Measurements from ENCODE around the gene SERGEF.

Gene SERGEF

DNA sequence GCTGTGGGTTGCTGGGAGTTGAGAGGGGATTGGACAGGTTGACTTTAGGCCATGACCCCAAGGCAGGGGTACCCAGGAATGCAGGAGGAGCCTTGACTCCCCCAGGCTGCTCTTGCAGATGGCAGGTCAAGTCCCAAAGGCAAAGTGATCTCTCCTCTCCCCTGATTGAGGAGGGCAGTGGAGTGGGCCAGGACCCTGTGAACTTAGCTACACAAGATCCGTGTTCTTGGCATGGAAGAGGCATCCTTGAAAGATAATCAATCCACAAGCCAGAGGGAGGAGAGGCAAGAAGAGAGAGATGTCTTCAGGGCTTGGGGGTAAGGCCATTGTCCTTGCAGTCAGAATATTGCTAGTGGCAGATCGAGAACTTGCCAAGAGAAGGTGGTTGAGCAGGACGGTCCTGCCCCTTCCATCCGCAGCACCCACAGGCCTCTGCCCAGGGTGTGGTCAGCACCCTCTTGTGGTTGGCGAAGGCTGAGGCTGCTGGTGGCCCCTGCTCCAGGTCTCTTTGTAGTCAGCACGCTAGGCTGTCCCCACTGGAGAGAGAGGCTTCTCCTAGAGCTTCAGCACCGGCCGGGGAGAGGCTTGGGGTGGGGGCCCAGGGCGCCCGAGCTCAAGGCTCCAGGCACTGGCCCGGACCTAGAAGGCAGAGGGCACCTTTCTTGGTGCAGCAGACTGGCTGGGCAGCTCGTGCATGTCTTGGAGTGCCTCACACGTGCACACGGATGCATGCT lies 232.8 kb downstream of the SERGEF start:
- DNase-seq, result no peak

DNA sequence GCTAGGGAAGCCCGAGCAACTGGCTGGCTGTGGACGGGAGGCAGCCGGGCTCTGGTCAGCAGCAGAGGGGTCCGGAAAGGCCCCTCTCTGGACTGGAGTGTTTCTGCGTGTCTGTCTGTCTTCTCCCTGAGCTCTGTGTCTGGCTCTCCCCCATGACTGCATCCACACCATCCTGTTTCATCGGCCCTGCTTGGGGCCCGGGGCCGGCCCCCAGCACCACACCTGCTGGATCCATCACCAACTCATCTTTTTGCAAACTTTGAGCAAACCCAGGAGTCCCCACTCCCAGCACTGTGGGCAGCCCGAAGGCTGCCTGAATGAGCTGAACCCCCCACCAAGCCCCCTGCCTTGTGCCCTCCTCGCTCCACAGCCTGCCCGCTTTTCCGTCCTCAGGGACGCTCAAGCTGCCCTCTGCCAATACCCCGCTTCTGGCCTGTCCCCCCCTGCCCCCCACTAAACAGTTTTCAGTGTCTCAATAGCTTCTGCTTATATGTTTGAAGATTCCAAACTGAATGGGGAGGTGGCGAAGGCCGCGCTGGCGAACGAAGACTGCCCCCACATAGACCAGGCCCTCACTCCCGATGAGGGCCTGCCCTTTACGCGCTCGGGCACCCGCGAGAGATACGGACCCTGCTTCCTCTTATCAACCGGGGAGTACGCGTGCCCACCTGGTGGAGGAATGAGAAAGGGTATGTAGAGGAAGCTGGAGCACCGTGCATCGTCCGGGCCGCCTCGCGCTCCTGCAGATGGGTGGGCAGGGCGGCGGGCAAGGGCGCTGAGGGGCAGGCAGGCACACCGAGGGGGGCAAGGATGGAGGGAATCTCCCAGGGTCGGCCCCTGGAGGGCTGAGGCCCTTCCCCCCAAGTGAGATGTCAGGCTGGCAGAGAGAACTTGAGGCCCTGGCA lies 233.6 kb downstream of the SERGEF start:
- DNase-seq, result no peak

DNA sequence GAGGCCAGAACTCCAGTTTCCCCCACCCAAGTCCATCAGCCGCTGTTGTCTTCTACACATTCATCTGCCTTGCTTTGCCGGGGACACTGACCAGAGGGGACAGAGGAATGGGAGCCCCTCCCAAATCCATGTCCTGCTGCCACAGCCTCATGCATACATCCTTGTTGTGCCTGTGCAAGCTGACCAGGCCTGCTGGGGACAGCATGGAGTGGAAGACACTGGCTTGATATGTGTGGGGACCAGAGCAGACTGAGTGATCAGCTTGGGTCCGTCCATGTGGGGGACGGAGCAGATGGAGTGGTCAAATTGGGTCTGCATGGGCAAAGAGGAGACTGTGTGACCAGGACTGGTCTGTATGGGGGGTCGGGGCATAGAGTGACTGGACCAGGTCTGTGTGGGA lies 234.5 kb downstream of the SERGEF start:
- no peak for DNase-seq

DNA sequence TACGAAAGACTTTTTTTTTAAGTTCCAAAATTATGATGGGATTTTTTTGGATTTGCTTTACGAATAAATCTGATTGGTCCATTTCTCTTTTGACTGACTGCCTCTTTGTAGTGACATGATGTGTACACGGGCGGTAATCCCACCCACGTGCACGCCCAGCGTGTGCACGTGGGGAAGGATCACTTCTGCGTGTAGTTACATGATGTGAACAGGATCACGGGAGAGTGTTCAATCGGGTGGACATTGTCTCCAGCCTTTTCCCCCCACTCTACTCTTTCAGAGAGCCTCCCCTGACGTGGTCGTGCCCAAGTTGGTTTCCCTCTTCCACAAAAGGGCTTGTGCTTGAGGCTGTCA lies 235.1 kb downstream of the SERGEF start:
- DNase-seq, result no peak

DNA sequence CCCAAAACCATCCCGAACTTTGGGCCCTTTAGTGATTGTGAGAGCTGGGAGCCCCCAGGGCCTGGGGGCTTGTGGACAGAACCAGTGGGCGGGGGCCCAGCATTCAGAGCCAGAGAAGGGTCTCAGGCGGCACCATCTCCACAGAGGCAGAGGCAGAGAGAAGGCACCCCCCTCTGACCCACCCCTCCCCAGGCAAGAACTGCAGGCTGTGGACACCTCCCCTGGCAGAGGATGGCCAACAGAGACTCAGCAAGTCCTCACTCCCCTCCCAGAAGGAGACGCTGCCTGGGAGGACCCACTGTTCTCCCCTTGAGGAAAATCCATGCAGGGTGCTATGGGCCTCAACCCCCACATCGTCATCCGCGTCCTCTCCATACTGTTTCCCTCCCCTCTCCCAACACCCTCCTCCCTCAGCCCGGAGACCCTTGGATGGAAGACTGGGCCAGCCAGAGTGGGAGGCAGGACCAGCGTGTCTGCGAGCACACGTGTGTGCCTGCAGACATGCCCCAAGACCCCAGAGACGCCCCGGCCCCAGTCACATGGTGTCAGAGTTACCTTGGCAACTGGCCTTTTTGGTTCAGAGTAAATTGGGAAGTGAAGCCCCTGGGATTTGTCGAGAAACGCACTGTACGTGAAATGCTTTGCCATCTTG lies 235.6 kb downstream of the SERGEF start:
- DNase-seq, result no peak

DNA sequence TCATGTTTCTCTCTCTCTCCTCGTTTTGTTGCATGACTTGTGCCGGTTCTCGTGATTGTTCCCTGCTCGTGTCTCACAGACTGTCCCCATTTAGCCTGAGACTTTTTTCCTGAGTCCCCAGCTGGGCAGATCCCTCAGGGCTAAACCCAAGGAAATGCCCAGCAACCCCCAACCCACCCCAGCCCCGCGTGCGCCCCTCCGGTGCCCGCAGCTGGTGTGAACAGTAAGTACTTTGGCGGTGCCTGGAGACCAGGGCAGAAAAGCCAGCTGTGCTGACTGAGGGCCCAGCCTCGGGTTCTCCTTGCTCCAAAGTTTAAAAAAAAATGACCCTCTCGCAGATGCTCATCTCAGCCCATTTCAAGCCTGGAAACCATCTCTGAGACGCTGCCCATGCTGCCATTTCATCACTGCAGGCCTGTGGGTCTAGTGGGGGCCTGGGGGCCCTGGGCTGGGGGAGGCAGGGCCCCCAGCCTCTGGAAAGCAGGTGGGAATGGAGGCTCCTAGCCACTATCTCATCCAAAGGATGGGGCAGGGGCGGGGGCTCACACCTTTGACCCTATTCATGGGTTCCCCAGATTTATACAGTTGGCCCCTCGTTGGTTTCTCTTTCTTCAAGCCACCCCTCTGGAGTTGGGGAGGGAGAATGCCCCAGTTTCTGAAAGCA lies 236.5 kb downstream of the SERGEF start:
- DNase-seq, result no peak

DNA sequence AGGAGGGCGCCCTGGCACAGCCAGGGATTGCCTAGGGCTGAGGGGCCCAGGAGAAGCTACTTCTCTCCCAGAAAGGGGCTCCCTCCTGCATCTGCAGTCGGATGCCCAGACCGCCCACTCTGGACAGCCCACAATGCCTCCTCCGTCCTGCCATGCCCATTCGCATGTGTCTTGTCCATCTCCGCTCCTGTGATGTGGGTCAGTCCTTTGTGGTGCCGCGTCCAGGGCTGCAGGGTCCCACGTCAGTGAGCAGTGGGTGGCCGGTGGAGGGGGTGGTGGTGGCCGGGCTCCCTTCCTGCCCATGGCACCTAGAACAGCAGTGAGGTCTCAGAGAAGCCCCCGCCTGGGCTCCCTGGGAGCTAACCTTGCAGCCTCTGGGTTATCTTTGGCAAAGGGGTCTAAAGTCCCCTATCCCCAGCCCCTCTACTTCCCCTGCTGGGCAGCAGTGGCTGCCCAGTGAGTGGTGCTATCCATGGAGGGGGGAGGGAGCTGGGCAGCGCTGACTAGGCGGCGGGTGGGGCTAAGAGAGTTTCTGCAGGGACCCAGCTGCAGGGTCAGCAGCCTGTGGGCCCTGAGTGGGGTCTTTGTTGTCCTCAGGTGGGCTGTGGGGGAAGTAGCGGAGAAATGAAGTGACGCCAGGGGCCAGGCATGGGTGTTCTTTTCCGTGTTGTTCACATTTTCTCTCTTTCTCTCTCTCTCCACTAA lies 237.2 kb downstream of the SERGEF start:
- DNase-seq, result no peak

DNA sequence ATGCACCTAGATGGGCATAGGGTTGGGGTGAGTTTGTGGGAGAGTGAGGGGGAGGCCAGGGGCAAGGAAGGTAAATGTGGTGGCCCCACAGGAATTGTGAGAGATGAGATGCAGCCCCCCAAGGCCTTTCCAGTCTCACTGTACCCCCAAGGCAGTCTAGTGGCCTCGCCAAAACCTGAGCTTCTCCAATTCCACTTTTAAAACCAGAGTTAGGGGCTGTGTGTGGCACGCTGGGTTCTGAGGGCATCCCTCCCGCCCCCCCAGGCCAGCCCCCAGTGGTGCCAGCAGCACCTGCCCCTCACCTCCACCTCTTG lies 237.9 kb downstream of the SERGEF start:
- no peak for DNase-seq

DNA sequence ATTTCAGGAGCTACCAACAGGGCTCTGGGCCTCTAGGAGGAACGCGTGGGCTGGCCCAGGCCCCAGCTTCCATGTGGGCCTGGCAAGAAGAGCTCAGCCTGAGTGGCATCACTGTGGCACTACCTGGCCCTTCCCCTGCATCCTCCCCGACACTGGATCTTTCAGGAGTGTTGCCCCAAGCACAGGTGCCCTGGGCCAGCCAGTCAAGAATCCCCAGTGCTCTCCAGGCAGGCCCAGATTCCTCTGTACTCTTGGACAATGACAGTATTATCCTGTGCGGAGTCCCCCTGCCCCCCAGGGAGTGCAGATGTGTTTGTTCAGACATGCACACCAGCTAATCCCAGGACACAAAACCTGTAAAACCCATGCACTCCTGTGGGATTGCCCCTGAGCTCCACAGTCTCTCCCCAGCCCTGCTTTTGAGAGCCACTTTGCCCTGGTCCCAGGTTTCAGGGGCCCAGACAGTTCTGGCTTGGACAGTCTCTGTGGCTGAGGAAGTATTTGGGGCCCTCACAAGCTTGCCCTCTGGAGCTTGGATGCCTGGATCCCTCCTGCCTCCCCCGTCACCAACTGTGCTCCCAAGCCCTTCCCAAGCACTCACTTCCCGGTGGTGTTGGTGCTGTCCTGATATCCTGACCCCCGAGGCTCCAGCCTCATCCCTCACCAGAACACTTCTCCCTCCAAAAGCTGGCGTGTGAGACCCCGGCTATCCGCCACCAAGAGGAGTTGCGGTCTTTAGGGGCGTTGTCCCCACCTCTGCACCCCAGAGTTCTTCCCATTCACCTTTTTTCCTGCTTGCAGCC lies 238.4 kb downstream of the SERGEF start:
- no peak for DNase-seq

DNA sequence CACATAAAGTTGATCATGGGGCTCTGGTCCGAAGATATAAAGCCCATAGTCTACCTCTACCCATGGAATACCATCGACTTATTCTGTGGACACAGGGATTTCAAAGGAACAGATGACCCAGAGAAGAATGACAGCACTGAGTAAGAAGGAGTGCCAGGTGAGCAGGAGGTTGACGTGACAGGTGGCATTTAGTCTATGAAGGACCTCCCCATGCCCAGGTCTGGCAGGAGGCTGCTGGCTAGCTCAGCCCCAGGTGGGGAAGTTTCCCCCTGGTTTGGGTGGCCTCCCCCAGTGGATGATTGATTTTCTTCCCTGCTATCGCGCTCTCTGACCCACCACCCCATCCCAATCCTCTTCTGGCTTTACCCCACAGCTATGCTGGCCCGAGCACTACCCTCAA lies 239.2 kb downstream of the SERGEF start:
- DNase-seq, result no peak

DNA sequence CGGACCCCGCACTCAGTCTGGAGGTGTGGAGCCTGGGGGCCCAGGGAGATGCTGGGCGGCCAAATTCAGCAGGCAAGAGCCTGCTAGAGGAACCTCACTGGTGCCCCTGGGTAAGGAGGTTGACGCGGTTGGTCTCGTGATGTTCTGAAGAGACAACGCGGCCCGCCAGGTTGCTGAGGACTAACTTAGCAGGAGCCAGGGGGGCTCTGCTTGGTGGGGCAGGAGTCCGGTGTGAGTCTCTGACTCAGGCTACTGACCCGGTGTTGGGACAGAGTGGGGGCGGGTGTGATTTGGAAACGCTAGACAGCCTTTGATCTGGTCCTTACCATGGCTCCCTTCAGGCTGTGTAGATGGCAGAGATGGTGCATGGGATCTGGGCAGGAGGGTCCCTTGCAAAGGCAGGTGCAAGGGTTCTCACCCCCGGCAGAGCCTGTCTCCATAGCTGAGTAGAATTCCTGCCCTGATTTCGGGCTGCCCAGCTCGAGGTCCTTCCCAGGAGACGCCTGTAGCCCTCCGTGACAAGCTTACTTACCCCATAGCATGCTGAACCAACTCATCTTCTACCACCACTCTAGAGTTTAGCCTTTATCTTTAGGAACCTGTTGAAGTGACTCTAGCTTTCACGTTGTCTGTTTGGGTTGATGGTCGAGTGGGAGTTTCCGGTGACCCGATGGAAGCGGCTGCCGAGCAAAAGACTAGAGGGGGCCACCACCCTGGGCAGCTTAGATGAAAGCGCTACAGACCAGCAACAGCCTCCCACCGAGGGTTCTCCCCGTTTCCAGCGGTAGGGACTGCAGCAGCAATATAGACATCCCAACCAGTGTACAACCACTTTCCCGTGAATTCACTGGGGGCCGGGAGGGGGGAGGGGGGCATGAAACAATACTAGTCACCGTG lies 239.9 kb downstream of the SERGEF start:
- DNase-seq, result no peak

DNA sequence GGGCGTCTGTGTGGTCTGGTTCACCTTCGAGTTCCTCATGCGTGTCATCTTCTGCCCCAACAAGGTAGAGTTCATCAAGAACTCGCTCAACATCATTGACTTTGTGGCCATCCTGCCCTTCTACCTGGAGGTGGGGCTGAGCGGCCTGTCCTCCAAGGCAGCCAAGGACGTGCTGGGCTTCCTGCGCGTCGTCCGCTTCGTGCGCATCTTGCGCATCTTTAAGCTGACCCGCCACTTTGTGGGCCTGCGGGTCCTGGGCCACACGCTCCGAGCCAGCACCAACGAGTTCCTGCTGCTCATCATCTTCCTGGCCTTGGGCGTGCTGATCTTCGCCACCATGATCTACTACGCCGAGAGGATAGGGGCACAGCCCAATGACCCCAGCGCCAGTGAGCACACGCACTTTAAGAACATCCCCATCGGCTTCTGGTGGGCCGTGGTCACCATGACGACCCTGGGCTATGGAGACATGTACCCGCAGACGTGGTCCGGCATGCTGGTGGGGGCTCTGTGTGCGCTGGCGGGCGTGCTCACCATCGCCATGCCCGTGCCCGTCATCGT lies 240.9 kb downstream of the SERGEF start:
- DNase-seq, result no peak

DNA sequence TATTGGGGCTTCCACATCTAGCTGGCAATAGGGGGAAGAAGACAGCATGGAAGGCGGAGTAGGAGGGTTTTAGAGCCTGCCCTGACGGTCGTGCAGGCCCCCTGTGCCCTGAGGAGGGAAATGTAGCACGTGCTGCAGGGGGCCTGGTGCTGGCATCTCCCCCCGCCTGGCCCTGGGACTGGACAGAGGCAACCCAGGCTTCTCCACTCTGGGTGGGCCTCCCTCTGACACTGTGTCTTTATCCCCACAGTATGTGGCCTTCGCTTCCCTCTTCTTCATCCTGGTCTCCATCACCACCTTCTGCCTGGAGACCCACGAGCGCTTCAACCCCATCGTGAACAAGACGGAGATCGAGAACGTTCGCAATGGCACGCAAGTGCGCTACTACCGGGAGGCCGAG lies 241.4 kb downstream of the SERGEF start:
- DNase-seq, result no peak

DNA sequence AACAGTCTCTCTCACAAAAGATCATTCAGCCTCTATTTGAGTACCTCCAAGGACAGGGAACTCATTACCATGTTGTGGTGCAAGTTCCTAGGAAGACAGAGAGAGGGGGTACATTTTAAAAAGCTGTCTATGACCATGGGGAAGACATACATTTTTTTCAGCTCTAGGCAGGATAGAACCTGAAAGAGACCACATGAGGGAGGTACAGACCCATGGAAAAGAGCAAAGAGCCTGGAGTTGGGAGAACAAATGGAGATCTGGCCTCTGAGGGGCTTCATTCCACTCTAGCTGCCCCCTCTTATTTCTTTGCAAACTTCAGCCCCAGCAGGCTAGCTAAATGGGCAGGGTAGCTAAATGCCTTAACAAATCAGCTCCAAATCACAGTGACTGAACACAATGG lies 241.9 kb downstream of the SERGEF start:
- no peak for DNase-seq

DNA sequence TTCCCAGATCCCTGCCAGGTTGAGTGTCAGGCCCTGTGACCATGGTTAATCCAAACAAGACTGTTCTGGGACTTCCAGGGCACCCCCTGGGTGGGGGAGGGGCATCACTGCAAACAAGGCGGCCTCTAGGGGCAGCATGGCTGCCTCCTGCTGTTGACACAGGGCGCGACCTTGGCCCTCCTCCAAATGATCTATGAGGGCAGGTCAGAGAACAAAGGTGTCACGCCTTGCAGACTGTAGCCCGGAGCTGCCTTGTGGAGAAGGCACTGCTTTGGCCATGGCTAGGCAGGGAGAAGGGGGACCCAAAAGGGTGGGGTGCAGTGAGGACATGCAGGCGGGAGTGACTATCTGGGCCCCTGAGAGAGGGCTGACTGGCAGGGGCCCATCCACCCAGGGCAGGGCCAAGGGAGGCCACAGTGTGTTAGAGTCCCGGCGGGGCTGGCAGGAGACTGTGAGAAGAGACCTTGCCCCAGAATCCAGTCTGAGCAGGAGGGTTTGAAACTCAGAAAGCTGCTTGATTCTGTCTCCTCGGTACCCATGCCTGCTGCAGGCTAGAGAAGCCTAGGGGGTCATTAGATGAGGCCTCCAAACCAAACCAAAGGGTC lies 242.7 kb downstream of the SERGEF start:
- DNase-seq, result no peak

DNA sequence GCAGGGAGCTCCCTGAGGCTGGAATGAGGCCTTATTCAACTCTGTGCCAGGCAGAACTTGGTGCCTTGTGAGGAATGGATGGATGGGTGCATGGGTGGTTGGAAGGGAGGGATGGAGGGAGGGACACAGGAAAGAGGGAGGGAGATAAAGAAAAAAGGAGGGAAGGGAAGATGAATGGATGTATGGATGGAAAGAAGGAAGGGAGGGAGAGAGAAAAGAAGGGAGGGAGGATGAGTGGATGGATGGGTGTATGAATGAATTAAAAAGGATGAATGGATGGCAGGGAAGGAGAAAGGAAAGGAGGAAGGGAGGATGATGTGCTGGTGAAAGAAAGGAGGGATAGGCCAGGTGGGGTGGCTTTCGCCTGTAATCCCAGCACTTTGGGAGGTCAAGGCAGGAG lies 243.6 kb downstream of the SERGEF start:
- no peak for DNase-seq

DNA sequence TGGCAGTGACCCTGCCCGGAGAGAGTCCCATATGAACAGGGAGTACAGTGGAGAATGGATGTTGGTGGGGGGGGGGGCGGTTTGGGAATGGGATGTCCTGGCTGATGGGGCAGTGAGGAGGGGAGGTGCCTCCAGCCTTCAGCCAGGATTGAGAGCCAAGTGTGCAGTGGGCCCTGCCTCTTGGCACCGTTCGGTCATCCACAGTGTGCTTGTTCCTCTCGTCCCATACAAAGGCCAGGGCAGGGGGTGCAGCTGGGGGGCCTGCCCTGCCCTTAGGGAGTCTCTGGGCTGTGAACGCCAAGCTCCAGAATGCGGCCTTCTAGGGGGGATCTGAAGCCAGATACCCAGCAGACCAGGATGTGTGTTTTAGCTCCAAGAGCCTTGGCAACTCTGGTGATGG lies 244.3 kb downstream of the SERGEF start:
- no peak for DNase-seq

DNA sequence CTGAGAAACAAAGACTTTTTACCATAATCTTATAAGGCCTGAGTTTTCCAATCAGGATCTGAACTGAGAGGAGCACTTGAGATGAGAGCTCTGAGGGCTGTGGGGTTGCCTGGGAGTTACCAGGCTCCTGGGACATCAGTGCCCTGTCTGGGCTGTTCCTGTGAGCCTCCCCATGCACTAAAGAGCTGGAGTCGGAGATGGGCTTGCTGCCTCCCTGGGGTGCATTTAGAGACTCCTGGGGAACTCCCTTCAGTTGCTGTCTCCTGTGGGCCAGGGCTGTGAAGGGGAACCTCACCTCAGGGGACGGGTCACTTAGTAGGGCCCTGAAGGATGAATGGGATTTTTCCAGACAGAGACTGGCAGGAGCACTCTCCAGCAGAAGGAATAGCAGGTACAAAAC lies 244.9 kb downstream of the SERGEF start:
- no peak for DNase-seq

DNA sequence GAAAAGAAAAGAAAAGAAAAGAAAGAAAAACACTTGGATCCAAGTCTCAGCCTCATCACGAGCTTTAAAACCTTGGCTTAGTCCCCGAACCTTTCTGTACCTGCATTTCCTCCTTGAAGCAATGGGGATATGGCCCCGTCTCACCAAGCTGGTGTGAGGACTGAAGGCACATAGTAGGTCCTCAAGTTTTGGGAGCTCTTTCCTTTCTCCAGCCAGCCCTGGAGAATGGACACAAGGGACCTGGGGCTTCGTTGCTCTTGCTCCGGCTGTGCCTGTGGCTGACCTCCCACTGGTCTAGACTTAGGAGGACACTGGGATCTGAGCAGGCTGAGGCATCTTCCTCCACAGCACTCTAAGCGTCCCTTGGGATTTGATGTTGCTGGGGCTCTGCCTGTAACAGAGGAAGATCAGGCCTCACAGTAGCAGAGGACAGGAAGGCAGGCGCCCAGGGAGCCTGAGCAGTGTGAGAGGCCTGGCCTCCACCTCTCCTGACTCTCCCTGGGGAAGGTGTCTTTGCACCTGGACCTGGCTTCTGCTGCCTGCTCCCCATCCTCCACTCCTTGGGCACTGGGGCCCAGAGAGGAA lies 245.5 kb downstream of the SERGEF start:
- no peak for DNase-seq

DNA sequence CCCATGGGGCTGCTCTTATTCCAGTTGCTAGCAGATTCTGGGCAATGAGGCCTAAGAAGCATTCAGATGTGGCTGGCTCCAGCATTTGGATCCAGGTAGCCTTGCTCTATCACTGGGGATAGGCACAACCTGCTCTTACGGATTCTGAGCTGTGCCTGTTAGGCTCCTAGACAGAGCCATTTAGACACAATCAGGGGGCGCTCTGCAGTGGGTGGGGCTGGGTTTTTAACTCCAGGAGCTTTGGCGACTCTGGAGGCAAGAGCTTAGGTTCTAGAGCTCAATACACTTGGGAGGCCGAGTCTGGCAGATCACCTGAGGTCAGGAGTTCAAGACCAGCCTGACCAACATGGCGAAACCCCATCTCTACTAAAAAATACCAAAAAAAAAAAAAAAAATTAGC lies 246.3 kb downstream of the SERGEF start:
- no peak for DNase-seq

Measured in islet precursor cell (in vitro differentiated cells).